AG09319 (cell line): ENCODE results near the gene PIAS1.

Source experiments
- DNase-seq: peaks from one replicate; pipeline ENCODE4 v3.0.0-alpha.2; 2010; ENCODE audit warnings: low read depth; ENCODE audit errors: extremely low read depth
- TF ChIP-seq, protein P1 (sequence below): IDR thresholded peaks from 2 replicates; pipeline ENCODE4 v1.5.1; 2011; ENCODE audit warnings: low read depth, mild to moderate bottlenecking, inconsistent platforms, low read length, moderate library complexity

The PIAS1 gene

DNA sequence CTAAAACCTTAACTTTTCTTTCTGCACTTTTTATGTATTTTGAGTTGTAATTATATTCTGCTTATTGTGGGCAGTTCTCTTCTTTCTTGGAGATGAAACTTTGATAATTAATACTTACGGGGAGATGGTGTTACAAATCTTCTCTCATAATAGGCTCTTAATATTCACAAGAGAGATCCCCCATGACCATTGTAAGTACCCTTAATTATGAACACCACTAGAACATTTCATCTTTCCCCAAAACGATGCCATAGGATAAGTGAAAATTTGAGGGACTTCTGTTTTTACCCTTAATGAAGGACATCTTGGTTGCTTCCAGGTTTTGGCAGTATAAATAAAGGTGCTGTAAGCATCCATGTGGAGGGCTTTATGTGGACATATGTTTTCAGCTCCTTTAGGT lies 60.7 kb downstream of the PIAS1 start:
- DNase-seq = no peak
- TF ChIP-seq, protein P1, sequence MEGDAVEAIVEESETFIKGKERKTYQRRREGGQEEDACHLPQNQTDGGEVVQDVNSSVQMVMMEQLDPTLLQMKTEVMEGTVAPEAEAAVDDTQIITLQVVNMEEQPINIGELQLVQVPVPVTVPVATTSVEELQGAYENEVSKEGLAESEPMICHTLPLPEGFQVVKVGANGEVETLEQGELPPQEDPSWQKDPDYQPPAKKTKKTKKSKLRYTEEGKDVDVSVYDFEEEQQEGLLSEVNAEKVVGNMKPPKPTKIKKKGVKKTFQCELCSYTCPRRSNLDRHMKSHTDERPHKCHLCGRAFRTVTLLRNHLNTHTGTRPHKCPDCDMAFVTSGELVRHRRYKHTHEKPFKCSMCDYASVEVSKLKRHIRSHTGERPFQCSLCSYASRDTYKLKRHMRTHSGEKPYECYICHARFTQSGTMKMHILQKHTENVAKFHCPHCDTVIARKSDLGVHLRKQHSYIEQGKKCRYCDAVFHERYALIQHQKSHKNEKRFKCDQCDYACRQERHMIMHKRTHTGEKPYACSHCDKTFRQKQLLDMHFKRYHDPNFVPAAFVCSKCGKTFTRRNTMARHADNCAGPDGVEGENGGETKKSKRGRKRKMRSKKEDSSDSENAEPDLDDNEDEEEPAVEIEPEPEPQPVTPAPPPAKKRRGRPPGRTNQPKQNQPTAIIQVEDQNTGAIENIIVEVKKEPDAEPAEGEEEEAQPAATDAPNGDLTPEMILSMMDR = no peak

DNA sequence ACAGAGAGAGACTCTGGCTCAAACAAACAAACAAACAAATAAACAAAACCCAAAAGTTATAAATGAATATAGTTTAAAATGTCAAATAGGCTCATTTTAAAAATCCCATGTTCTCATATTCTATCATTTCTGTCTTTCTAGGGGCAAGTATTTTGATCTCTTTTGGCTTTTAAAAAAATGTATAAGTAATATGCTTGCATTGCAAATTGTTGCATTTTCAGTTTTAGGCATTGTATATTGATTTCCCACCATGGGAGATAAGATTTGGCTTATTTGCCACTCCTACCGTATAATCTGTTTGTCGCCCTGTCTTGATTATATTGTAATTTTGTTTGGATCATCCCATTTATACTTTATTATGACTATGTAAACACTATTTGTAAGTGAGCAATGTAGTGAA lies 70.6 kb downstream of the PIAS1 start:
- DNase-seq = no peak

DNA sequence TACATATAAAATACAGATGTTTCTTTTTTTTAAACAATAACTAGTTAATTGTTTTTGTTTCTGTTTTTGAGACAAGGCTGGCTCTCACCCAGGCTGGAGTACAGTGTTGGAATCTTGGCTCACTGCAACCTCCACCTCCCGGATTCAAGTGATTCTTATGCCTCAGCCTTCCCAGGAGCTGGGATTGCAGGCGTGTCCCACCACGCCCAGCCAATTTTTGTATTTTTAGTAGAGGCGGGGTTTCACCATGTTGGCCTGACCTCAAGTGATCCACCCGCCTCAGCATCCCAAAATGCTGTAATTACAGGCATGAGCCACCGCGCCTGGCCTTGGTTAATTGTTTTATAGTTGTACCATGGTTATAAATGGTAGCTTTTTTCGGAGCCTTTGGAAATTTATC lies 72.3 kb downstream of the PIAS1 start:
- TF ChIP-seq, protein P1 = no peak
- peak; percentile 22 for DNase-seq

More for the DNA sequence above, 70.6 kb downstream of the PIAS1 start:
- TF ChIP-seq, protein P1 = no peak

DNA sequence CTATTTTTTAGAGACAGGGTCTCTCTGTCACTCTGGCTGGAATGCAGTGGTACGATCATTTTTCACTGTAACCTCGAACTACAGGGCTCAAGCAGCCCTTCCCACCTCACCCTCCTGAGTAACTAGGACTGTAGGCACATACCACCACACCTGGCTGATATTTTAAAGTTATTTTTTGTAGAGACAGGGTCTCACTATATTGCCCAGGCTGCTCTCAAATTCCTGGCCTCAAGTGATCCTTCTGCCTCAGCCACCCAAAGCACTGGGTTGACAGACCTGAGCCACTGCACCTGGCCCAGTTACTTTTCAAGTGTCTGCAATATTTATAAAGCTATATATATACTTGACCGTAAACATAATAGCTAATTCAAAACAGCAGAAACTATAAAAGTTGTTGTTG lies 75.0 kb downstream of the PIAS1 start:
- DNase-seq = no peak

DNA sequence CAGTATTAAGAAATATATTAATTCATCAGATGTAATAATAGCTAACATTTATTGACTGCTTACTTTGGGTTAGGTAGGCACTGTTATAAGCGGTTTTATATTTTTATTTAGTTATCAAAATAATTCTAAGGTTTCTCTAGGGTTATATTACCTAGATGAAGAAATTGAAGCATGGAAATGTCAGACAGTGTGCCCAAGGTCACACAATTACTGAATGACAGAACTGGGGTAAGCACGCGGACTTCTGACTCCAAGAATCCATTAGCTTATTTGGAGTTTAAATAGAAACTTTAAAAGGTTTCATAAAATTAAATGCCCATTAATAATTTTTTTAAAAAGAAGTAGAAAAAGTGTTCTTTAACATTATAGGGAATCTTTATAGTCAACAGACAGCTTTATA lies 76.7 kb downstream of the PIAS1 start:
- DNase-seq = no peak
- TF ChIP-seq, protein P1 = no peak

More for the DNA sequence above, 75.0 kb downstream of the PIAS1 start:
- TF ChIP-seq, protein P1 = no peak

DNA sequence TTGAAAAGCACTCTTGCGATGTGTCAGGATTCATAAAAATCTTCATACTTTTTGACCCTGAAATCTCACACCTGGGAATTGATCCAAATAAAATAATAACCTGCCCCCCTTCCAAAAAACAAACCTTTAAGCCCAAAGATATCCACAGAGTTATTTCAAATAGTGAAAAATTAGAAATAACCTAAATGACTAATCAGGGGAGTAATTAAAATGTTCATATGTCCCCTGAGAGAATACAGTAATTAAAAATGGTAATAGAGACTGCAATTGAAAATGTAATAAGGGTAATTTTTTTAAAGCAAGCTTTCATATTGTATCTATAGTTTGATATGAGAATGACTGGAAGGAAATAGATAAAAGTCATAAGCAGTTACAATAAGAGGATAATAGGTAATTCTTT lies 83.0 kb downstream of the PIAS1 start:
- no peak for DNase-seq
- TF ChIP-seq, protein P1 = no peak

DNA sequence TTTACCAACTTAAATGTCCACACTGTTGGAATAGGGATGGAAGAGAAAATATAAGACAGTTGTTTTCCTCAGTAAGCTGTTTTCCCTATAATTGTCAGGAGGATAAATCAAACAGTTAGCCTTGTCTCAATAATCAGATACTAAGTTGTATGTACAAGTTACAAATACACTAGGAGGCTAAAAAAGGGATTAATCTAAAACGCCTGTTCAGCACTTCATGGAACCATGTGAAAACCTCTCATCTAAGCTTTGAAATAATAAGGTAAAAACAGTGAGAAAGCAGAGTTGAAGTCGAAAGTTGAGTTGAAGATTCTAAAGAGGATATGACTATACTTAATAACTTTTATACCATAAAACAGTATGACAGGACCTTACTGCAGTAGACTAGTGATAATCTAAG lies 89.0 kb downstream of the PIAS1 start:
- TF ChIP-seq, protein P1 = no peak
- DNase-seq = no peak
